ENCODE data around the gene STARD7. TPM values are rescaled to one million over a fixed set of nuclear protein-coding genes. Genes with fewer than 3 reads are reported as not detected.
A peak's percentile ranks its signal among the peaks of the same experiment; 100 is the strongest.
"Not testable (repeated sequence)": the region's sequence is repeated elsewhere in the genome, so short reads cannot be mapped to it uniquely, and the experiment has no call there.

STARD7 gene
- total and polyA plus RNA-seq, 7 donors: 111 to 472 (median 184) TPM

GRCh38 chr2:96161898-96162297 lies 46.7 kb downstream of the STARD7 start:
- WGBS, 3 donors: 61 to 62% (median 61%) methylated on average over 5 of the region's 5 CpGs
- DNase-seq: no peak

DNA sequence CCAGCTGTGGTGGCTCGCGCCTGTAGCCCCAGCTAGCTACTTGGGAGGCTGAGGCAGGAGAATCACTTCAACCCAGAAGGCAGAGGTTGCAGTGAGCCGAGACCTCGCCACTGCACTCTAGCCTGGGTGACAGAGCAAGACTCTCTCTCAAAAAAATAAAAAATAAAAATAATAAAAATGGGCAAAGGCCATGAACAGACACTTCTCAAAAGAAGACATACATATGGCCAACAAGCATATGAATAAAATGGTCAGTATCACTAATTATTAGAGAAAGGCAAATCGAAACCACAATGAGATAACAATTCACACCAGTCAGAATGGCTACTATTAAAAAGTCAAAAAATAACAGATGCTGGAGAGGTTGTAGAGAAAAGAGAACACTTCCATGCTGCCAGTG lies 48.3 kb downstream of the STARD7 start:
- H3K4me3 ChIP-seq; H3K27me3 ChIP-seq (ENCODE audit: insufficient read depth in 3 of 3, low read length in 2 of 3); H3K27ac ChIP-seq; DNase-seq; H3K36me3 ChIP-seq (ENCODE audit: insufficient read depth in 1 of 2, low read depth in 1 of 2); H3K9me3 ChIP-seq; H3K4me1 ChIP-seq; ATAC-seq; intact Hi-C loops (cut with DNase I): not testable (repeated sequence)
- 94 to 100% (median 98%) methylated on average over 5 of the region's 5 CpGs for WGBS, 3 donors

More at GRCh38 chr2:96161898-96162297, 46.7 kb downstream of the STARD7 start:
- intact Hi-C loops (cut with DNase I): no loop called here
- Histone ChIP-seq H3K4me1 (no peaks in the 10 kb centered on the region), H3K27ac (no peak overlapping the region), H3K36me3 (ENCODE audit: insufficient read depth in 1 of 2, low read depth in 1 of 2) (no peaks in the 10 kb centered on the region), H3K4me3 (no peak overlapping the region), H3K9me3 (no peaks in the 10 kb centered on the region), H3K27me3 (ENCODE audit: insufficient read depth in 3 of 3, low read length in 2 of 3) (no peaks in the 10 kb centered on the region)
- TF ChIP-seq CTCF (IDR thresholded peaks at IDR 0.05): no peak
- ATAC-seq: no peak

DNA sequence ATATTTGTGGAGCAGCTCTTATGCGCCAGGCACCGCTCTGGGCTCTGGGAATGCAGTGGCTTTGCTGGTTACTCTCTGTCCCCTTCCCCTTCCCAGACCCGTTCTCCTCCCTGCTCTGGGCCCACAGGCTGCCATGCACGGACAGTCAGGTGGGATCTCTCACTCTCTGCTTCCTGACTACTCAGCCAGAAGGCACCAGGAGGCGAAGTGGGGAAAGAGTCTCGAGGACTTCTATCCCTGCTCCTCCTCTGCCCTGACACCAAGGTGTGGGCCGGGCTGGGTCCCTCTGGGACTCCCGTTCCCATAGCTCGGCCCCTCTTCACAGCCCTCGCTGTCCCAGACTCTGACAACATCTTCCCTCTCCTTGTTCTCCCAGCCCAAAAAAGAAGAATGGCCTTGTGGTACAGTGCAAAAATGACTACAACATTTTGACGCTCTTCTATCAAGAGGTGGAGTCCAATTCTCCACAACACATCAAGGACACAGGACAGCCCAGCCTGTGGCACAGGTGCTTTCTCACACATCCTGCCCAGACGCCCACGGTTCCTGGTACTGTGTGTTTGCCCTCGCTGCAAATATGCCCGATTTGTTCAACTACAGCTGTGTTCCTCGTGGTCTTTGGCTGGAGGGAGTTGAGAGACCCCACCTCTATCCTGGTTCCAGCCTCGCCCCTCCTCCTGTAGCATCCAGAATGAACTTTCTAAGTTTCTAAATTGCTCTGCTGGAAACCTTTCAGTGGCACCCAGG lies 49.4 kb downstream of the STARD7 start:
- Histone ChIP-seq H3K27me3 (ENCODE audit: insufficient read depth in 3 of 3, low read length in 2 of 3) (no peaks in the 10 kb centered on the region), H3K27ac (no peak overlapping the region), H3K9me3 (no peaks in the 10 kb centered on the region), H3K4me3 (no peak overlapping the region), H3K36me3 (ENCODE audit: insufficient read depth in 1 of 2, low read depth in 1 of 2) (no peaks in the 10 kb centered on the region), H3K4me1 (no peaks in the 10 kb centered on the region)
- WGBS, 3 donors: 78 to 84% (median 83%) methylated on average over 17 of the region's 17 CpGs
- no peak for DNase-seq
- TF ChIP-seq CTCF (IDR thresholded peaks at IDR 0.05): no peak
- no peak for ATAC-seq
- intact Hi-C loops (cut with DNase I): no loop called here

- no peak for DNase-seq
- 66 to 81% (median 67%) methylated on average over 13 to 14 of the region's 14 CpGs for WGBS, 3 donors
- no peaks in the 10 kb centered on the region for H3K4me1 ChIP-seq
- intact Hi-C loops (cut with DNase I): no loop called here
- H3K27ac ChIP-seq: no peak overlapping the region
- TF ChIP-seq CTCF (IDR thresholded peaks at IDR 0.05): no peak
- H3K9me3 ChIP-seq: no peaks in the 10 kb centered on the region
- no peak overlapping the region for H3K4me3 ChIP-seq
- no peak for ATAC-seq
- no peaks in the 10 kb centered on the region for H3K36me3 ChIP-seq (ENCODE audit: insufficient read depth in 1 of 2, low read depth in 1 of 2)
- H3K27me3 ChIP-seq (ENCODE audit: insufficient read depth in 3 of 3, low read length in 2 of 3): no peaks in the 10 kb centered on the region
Measured at GRCh38 chr2:96158554-96158940, 50.1 kb downstream of the STARD7 start.

DNA sequence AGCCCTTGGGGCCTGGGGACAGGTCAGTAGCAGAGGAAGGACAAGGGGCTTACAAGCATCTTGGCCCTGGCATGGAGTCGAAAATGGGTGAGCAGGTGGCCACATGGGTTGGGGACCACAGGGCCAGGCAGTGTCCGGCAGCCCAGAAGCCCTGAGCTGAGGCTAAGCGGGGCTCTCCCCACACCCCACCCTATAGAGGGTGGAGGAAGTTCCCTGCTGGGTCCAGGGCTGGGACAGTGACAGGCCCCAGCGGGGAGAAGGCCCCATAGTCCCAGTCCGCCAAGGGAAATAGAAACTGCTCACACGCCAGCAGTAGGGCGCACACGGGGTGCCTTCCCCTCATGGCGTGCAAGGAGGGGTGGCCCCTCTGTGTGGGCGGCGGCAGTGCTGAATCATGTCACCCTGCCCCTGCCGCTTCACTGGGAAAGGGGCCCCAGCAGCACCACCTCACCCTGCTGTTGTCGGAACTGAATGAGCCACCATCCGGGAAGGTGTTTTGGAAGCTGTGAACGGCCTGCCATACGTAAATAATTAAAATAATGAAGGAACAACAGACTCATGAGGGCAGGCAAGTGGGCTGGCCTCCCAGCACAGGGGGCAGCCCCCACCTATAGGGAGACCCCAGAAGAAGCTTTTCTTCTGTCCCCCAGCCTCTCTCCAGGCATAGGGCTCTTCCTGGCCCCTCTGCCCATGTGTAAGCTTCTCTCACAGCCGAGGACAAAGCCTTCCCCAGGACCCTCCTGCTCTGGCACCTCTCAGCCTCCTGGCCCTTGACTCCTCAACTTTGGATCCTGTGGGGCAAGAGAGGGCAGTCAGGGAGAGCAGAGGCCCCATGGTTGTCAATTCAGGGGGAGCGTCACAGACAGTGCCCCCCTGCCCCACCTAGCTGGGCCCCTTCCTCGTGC lies 50.7 kb downstream of the STARD7 start:
- no peak for TF ChIP-seq CTCF (IDR thresholded peaks at IDR 0.05)
- Histone ChIP-seq H3K36me3 (ENCODE audit: insufficient read depth in 1 of 2, low read depth in 1 of 2) (no peaks in the 10 kb centered on the region), H3K27me3 (ENCODE audit: insufficient read depth in 3 of 3, low read length in 2 of 3) (no peaks in the 10 kb centered on the region), H3K4me1 (no peaks in the 10 kb centered on the region), H3K9me3 (no peaks in the 10 kb centered on the region), H3K4me3 (no peak overlapping the region), H3K27ac (no peak overlapping the region)
- ATAC-seq (no peak), DNase-seq (peak in 1 of 2 donors; percentile 42)
- intact Hi-C loops (cut with DNase I): no loop called here
- 72 to 84% (median 82%) methylated on average over 19 of the region's 19 CpGs for WGBS, 3 donors

Data from psoas muscle (tissue), 8 donors.